ENCODE data around the gene ROR2.

Gene ROR2

DNA sequence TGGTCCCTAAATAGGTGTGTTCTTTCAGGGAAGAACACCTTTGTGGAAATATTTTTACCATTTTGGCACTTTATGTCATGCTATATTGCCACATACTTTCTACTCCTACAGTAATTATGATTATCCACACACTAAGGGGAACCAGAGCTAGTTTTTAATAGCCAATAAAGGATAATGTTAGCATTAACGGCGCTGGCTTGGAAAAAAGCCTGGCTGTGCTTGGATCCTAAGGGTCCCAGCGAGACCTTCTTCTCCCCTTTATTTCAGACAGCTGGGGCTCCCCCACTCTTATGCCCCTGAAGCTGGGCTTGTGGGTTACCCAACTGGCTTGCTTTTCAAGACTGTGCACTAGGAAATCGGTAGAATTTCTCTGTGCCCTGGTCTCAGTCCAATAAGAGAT is 367.8 kb downstream of the ROR2 start:
- Mint-ChIP-seq H3K4me1 (no peaks in the 10 kb centered on the region), H3K36me3 (no peaks in the 10 kb centered on the region), H3K27me3 (peaks cover 28% of the 10 kb centered on the region)

DNA sequence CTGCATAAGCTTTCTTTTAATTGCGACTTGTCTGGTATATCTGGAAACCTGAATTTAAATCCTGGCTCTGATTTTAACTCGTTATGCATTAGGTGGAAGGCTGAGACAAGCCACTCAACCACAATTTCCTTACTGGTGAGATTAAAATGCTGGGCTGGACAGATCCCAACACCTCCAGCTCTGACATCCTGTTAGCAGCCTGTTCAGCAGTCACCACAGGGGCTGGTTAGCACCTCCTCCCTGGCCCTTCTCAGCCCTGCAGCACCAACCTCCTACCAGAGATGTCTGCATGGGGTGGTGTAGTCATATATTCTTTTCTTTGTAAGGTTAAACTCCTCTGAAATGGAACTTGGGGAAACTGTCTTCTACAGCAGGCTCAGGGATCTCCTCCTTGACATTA is 369.9 kb downstream of the ROR2 start:
- H3K36me3 Mint-ChIP-seq = no peaks in the 10 kb centered on the region
- no peak overlapping the region for H3K27ac Mint-ChIP-seq
- H3K4me3 Mint-ChIP-seq = no peak overlapping the region
- ATAC-seq = no peak
- H3K27me3 Mint-ChIP-seq = peaks cover 28% of the 10 kb centered on the region
- H3K4me1 Mint-ChIP-seq = no peaks in the 10 kb centered on the region
- peaks cover 6% of the 10 kb centered on the region for H3K9me3 Mint-ChIP-seq

More for the DNA sequence above, 367.8 kb downstream of the ROR2 start:
- ATAC-seq = no peak
- Mint-ChIP-seq H3K9me3 (peaks cover 6% of the 10 kb centered on the region), H3K27ac (no peak overlapping the region), H3K4me3 (no peak overlapping the region)

DNA sequence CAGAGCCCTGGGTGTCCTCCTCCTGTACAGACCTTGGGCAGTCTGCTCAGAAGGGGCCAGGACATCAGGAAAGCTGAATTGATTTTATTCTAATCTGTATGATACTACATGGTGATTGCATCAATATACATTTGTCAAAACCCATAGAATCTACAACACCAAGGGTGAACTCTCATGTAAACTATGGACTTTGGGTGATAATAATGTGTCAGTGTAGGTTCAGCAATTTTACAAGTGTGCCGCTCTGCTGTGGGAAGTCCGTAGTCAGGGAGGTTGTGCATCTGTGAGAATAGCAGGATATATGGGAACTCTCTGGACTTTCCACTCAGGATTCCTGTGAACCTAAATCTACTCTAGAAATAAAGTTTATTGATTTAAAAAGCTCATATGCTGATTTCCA is 371.1 kb downstream of the ROR2 start:
- H3K9me3 Mint-ChIP-seq = peaks cover 6% of the 10 kb centered on the region
- peaks cover 25% of the 10 kb centered on the region for H3K27me3 Mint-ChIP-seq

DNA sequence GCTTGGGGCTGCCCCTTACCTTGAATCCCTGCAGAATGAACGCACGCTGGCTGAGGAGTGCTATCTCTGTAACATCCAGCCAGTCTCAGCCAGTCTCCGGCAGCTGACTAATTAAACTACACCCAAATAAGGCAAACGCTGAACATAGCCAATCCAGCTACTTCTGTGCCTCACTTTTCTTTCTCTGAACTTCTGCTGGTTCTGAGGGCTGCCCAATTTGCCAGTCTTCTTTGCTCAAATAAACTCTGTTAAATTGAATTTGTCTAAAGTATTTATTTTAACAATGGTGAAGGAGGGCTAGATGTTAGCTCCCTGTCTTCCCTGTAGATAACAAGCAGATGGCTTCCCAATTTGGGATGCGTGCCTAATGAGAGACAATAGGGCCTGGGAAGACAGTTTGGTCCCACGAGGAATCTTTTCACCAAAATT is 372.4 kb downstream of the ROR2 start:
- Mint-ChIP-seq H3K4me1 (no peaks in the 10 kb centered on the region), H3K4me3 (no peak overlapping the region), H3K9me3 (peaks cover 5% of the 10 kb centered on the region)

More for the DNA sequence above, 371.1 kb downstream of the ROR2 start:
- H3K27ac Mint-ChIP-seq = no peak overlapping the region
- no peaks in the 10 kb centered on the region for H3K36me3 Mint-ChIP-seq
- H3K4me1 Mint-ChIP-seq = no peaks in the 10 kb centered on the region
- no peak for ATAC-seq
- H3K4me3 Mint-ChIP-seq = no peak overlapping the region

GRCh38 chr9:91572811-91573210 is 377.2 kb downstream of the ROR2 start:
- Mint-ChIP-seq H3K27ac (no peak overlapping the region), H3K36me3 (no peaks in the 10 kb centered on the region), H3K4me1 (no peaks in the 10 kb centered on the region), H3K27me3 (peaks cover 27% of the 10 kb centered on the region), H3K9me3 (peaks cover 5% of the 10 kb centered on the region), H3K4me3 (no peak overlapping the region)
- ATAC-seq = no peak

More for the DNA sequence above, 372.4 kb downstream of the ROR2 start:
- no peak overlapping the region for H3K27ac Mint-ChIP-seq
- no peaks in the 10 kb centered on the region for H3K36me3 Mint-ChIP-seq
- no peak for ATAC-seq
- H3K27me3 Mint-ChIP-seq = peaks cover 19% of the 10 kb centered on the region

GRCh38 chr9:91572044-91572443 is 378.0 kb downstream of the ROR2 start:
- Mint-ChIP-seq H3K27ac (no peak overlapping the region), H3K4me1 (no peaks in the 10 kb centered on the region)
- no peak for ATAC-seq

DNA sequence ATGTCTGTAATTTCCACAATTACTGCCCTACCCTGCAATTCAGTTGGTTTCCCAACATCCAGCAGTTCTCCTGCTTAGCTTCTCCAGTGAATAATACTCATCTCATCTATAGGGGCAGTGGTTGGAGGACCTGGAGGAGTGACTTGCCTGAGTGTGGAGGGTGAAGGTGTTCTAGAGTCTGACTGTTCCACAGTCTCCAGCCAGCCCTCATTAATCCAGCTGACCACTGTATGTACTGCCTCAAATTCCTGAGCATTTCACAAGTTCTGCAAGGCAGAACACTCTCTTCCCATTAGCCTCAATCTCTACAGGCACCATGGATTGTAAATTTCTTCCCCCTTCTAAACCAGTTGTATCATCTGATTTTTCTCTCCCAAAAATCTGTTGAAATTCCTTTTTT is 379.0 kb downstream of the ROR2 start:
- Mint-ChIP-seq H3K4me1 (no peaks in the 10 kb centered on the region), H3K36me3 (no peaks in the 10 kb centered on the region), H3K9me3 (peaks cover 5% of the 10 kb centered on the region), H3K27me3 (peaks cover 33% of the 10 kb centered on the region), H3K27ac (no peak overlapping the region), H3K4me3 (no peak overlapping the region)
- ATAC-seq = no peak

More at GRCh38 chr9:91572044-91572443, 378.0 kb downstream of the ROR2 start:
- Mint-ChIP-seq H3K36me3 (no peaks in the 10 kb centered on the region), H3K27me3 (peaks cover 33% of the 10 kb centered on the region), H3K4me3 (no peak overlapping the region), H3K9me3 (peaks cover 5% of the 10 kb centered on the region)

DNA sequence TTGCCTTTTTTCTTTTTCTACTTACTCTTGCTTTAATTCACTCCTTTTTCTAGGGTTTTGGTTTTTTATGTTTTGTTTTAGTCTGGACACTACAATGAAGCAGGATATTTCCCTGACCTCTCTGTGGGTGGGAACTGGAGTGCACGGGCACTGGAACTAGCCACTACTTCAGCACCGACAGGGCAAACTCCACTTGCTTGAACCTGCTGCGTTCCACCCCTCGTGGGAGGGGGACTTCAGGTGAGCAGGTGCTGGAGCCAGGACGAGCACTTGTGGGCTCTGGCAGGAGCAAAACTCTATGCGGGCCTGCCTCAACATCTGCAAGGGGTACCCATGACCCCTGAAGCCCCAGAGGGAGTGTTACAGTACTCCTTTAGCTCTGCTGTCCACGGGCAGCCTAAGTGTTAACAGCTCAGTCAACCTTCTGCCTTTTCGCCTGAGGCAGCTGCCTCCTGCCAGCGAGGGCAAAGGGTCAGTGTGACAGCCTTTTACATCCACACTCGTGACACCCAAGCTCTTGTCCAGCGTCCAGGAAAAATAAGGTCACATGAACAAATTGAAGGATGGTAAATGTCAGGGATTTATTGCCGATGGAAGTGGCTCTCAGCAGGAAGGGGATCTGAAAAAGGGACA is 382.3 kb downstream of the ROR2 start:
- Mint-ChIP-seq H3K36me3 (no peaks in the 10 kb centered on the region), H3K9me3 (peaks cover 1% of the 10 kb centered on the region), H3K27me3 (peaks cover 37% of the 10 kb centered on the region), H3K27ac (no peak overlapping the region), H3K4me3 (no peak overlapping the region), H3K4me1 (no peaks in the 10 kb centered on the region)
- ATAC-seq = no peak

GRCh38 chr9:91564081-91564670 is 385.9 kb downstream of the ROR2 start:
- Mint-ChIP-seq H3K27me3 (peaks cover 44% of the 10 kb centered on the region), H3K4me3 (no peak overlapping the region), H3K36me3 (no peaks in the 10 kb centered on the region), H3K9me3 (no peaks in the 10 kb centered on the region), H3K4me1 (no peaks in the 10 kb centered on the region), H3K27ac (no peak overlapping the region)
- ATAC-seq = no peak

- no peak overlapping the region for H3K4me3 Mint-ChIP-seq
- H3K36me3 Mint-ChIP-seq = no peaks in the 10 kb centered on the region
- no peaks in the 10 kb centered on the region for H3K4me1 Mint-ChIP-seq
- no peak for ATAC-seq
- H3K27me3 Mint-ChIP-seq = peaks cover 53% of the 10 kb centered on the region
- no peak overlapping the region for H3K27ac Mint-ChIP-seq
- no peaks in the 10 kb centered on the region for H3K9me3 Mint-ChIP-seq
Observed at GRCh38 chr9:91562416-91562815, 387.6 kb downstream of the ROR2 start.

GRCh38 chr9:91560301-91560700 is 389.7 kb downstream of the ROR2 start:
- H3K27me3 Mint-ChIP-seq = peaks cover 51% of the 10 kb centered on the region
- H3K36me3 Mint-ChIP-seq = no peaks in the 10 kb centered on the region
- no peak overlapping the region for H3K4me3 Mint-ChIP-seq
- ATAC-seq = no peak
- no peaks in the 10 kb centered on the region for H3K9me3 Mint-ChIP-seq
- H3K27ac Mint-ChIP-seq = no peak overlapping the region
- H3K4me1 Mint-ChIP-seq = no peaks in the 10 kb centered on the region

GRCh38 chr9:91558879-91559278 is 391.1 kb downstream of the ROR2 start:
- Mint-ChIP-seq H3K4me1 (no peaks in the 10 kb centered on the region), H3K36me3 (no peaks in the 10 kb centered on the region), H3K27me3 (peaks cover 51% of the 10 kb centered on the region), H3K4me3 (no peak overlapping the region), H3K9me3 (no peaks in the 10 kb centered on the region), H3K27ac (no peak overlapping the region)
- no peak for ATAC-seq

GRCh38 chr9:91558395-91558794 is 391.6 kb downstream of the ROR2 start:
- Mint-ChIP-seq H3K9me3 (no peaks in the 10 kb centered on the region), H3K27ac (no peak overlapping the region), H3K27me3 (peaks cover 46% of the 10 kb centered on the region)

DNA sequence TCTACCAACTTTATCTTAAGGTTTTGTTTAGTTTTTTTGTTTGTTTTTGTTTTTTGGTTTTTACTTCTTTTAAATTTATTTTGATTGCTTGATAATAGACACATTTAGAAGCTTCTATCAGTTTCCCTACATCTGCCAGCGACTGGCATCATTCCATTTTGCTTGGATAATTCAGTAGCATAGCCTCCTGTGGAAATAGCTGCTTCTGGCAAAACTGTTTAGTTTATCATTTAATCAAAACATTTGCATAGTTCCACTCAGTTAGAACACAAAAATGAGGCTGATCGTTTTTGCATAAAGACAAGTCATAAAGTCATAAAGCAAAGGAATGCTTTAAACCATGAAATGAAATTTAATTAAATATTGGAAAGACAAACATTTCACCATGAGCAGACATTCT is 392.7 kb downstream of the ROR2 start:
- no peak for ATAC-seq
- no peak overlapping the region for H3K27ac Mint-ChIP-seq
- H3K36me3 Mint-ChIP-seq = no peaks in the 10 kb centered on the region
- no peaks in the 10 kb centered on the region for H3K4me1 Mint-ChIP-seq
- peaks cover 41% of the 10 kb centered on the region for H3K27me3 Mint-ChIP-seq
- no peaks in the 10 kb centered on the region for H3K9me3 Mint-ChIP-seq
- H3K4me3 Mint-ChIP-seq = no peak overlapping the region

More at GRCh38 chr9:91558395-91558794, 391.6 kb downstream of the ROR2 start:
- no peaks in the 10 kb centered on the region for H3K4me1 Mint-ChIP-seq
- no peak for ATAC-seq
- H3K36me3 Mint-ChIP-seq = no peaks in the 10 kb centered on the region
- no peak overlapping the region for H3K4me3 Mint-ChIP-seq

GRCh38 chr9:91555132-91555531 is 394.9 kb downstream of the ROR2 start:
- Mint-ChIP-seq H3K4me3 (no peak overlapping the region), H3K36me3 (no peaks in the 10 kb centered on the region), H3K27me3 (peaks cover 21% of the 10 kb centered on the region), H3K9me3 (no peaks in the 10 kb centered on the region), H3K27ac (no peak overlapping the region), H3K4me1 (no peaks in the 10 kb centered on the region)
- ATAC-seq = no peak

GRCh38 chr9:91549177-91549576 is 400.9 kb downstream of the ROR2 start:
- no peaks in the 10 kb centered on the region for H3K4me1 Mint-ChIP-seq
- no peak overlapping the region for H3K4me3 Mint-ChIP-seq
- no peaks in the 10 kb centered on the region for H3K9me3 Mint-ChIP-seq
- H3K27ac Mint-ChIP-seq = no peak overlapping the region
- no peak for ATAC-seq
- H3K36me3 Mint-ChIP-seq = no peaks in the 10 kb centered on the region
- H3K27me3 Mint-ChIP-seq = no peaks in the 10 kb centered on the region

Data from stimulated activated memory B cell treated with anti-CD40 and anti-IgM and Interleukin-4, amounts not matched to agents 10 μg/mL and 1 μg/mL and 100 μg/mL, for 72 hours (primary cell).